Medulla oblongata (tissue), 1 donor: ENCODE measurements around the gene SAT1.
A peak's percentile ranks its signal among the peaks of the same experiment; 100 is the strongest.

Experiments used
- DNase-seq: peaks from one replicate; pipeline ENCODE4 v3.0.0-alpha.2; 2015; ENCODE audit errors: extremely low spot score

Gene SAT1

GRCh38 chrX:23810279-23810678 lies 27.3 kb downstream of the SAT1 start:
- no peak for DNase-seq

- DNase-seq: peak; percentile 46
These were observed 28.2 kb downstream of the SAT1 start for GRCh38 chrX:23811108-23811651.

GRCh38 chrX:23811656-23812055 lies 28.7 kb downstream of the SAT1 start:
- DNase-seq: peak; percentile 12

- no peak for DNase-seq
These were observed 30.8 kb downstream of the SAT1 start for GRCh38 chrX:23813808-23814207.

GRCh38 chrX:23815376-23815775 lies 32.4 kb downstream of the SAT1 start:
- DNase-seq: no peak

GRCh38 chrX:23816179-23816578 lies 33.2 kb downstream of the SAT1 start:
- DNase-seq: no peak

- no peak for DNase-seq
These were observed 35.0 kb downstream of the SAT1 start for GRCh38 chrX:23817979-23818336.

GRCh38 chrX:23819385-23820234 lies 36.6 kb downstream of the SAT1 start:
- no peak for DNase-seq

GRCh38 chrX:23820235-23820782 lies 37.3 kb downstream of the SAT1 start:
- no peak for DNase-seq

- DNase-seq: no peak
These were observed 38.9 kb downstream of the SAT1 start for GRCh38 chrX:23821847-23822246.

- DNase-seq: peak; percentile 67
These were observed 39.4 kb downstream of the SAT1 start for GRCh38 chrX:23822397-23822796.

GRCh38 chrX:23822841-23823240 lies 39.9 kb downstream of the SAT1 start:
- DNase-seq: no peak

GRCh38 chrX:23825675-23826074 lies 42.7 kb downstream of the SAT1 start:
- DNase-seq: no peak

- no peak for DNase-seq
These were observed 43.2 kb downstream of the SAT1 start for GRCh38 chrX:23826216-23826615.

- DNase-seq: no peak
These were observed 43.7 kb downstream of the SAT1 start for GRCh38 chrX:23826653-23827052.

GRCh38 chrX:23828881-23829280 lies 45.9 kb downstream of the SAT1 start:
- no peak for DNase-seq

GRCh38 chrX:23832721-23833120 lies 49.7 kb downstream of the SAT1 start:
- DNase-seq: peak; percentile 16
